Measurements from ENCODE around the gene ATP2A3.

The ATP2A3 gene

DNA sequence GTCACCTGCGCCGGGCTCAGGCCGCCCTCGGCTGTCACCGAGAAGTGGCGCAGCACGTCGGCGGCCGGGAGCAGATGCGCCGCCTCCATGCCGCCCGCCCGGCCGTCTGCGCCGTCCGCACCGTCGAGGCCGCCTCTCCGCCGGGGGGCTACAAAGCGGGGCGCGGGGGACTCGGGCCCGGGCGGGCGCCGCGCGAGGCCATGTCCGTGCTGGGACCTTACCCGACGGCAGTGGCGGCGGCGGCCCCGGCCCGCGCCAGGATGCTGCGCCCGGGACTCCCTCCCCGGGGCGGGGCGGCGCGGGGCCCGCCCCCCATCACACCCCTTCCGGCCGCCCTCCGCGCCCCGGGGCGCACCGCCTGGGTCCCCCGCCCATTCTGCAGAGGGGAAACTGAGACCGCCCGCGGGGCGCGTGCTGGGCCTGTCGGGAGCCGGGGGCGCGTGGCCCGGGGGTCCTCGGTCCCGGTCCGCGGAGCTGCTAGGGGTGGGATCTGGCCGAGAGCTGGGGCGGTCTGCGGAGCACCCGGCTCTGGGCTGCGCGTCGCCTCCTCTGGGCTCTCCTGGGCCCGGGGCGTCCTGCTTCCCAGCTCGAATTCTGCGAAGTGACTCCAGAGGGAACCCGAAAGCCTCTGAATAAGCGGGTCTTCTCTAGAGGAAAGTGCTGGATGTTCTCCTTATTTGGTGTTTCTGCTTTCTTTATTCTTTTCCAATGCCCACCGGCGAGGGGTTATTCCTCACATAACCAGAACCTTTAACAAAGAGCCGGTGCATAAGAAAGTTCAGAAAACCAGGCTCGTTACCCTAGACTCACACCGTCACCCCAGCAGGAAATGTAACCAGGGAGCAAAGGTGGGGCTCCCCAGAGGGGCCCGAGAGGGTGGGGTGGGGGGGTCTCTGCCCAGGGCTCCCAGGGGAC, at the start of gene ATP2A3:
TSS of gene ATP2A3 (minus strand) at position 235 of the 915 bp plus-strand sequence. CDS start at position 89, 146 bp downstream.
- peak; percentile 57 for DNase-seq (ENCODE audit: low spot score)

DNA sequence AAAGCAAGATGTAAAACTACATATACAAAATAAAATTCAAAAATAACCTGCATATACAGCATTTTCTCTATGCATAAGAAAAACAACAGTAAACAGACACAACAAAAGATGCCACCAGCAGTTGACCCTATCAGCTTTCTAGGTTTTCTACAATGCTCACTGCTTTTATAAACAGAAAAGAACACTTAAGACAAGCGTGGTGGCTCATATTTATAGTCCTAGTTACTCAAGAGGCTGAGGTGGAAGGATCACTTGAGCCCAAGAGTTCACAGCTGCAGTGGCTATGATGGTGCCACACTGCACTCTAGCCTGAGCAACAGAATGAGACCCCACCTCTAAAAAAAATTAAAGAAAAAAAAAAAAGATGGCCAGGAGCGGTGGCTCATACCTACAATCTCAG, 46.5 kb upstream of the ATP2A3 start:
- no peak for DNase-seq (ENCODE audit: low spot score)

DNA sequence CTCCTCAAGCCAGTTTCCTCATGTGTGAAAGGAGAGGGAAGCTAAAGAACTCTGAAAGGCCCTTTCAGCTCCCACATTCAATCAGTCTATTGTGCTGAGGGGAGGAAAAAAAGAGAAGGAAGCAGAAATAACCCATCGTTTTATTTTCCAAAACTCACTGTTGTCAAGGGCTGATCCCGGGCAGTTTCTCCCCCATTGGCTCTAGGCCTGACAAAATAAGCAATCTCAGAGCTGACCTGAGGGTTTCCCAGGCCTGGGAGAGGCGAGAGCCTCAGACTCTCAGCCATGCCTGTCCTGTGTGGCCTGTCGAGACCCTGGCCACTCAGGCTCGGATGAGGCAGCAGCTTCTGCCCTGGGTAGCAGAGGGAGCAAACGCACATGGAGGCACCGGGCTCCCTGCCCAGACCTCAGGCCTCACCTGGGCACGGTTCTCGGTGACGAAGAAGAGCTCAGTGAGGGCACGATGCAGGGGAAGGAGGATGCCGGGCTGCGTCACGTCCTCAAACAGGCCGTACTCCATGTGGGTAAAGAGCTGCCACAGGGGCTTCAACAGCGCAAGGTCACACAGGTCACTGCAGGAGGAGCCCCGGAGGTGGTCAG, 45.0 kb upstream of the ATP2A3 start:
- DNase-seq (ENCODE audit: low spot score), result no peak

DNA sequence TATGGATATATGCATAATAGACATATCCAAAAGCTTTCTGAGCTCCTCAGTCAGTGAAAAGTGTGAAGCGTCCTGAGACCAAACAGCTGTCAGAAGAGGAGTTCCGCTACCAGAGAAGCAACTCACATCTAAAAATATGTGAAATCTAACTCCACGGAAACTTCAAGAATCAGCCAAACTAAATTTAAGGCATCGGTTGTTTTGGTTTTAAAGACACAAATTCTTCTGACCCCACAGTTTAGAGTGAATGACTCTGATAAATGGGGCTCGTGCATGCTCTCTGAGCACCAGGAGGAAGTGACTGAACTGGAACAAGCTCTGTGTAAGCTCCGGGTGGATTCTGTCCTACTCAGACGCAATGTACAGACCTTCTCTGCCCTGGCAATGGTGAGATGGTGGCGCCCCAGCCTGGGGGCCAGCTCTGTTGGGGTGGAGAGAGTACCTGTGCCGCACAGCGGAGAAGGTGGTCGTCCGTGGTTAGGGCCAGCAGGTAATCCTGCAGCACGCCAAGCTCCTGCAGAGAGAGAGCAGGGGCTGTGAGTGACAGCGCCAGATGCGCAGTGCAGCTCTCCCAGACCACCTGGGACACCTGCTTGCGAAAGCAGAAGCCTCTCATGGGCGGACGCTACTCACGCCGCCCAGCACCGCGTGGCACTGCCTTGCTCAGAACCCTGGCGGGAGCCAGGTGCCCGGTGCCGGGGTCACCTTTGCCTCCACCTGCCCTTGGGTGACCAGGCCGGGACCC, 44.4 kb upstream of the ATP2A3 start:
- DNase-seq (ENCODE audit: low spot score), result no peak

DNA sequence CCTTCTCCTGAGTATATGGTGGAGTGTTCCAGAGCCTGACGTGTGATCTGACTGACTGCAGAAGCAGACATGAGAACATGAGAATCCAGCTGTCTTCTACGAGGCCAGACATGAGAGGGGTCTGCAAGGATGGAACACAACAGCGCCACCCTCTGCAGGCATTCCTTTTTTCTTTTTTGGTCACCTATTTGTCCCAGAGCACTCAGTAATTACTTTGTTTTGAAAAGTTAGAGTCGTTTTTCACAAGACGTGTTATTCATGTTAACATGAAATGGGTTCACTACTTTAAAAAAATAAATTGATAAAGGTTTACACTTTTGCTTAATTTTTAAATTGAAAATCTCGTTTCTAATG, 43.8 kb upstream of the ATP2A3 start:
- no peak for DNase-seq (ENCODE audit: low spot score)

DNA sequence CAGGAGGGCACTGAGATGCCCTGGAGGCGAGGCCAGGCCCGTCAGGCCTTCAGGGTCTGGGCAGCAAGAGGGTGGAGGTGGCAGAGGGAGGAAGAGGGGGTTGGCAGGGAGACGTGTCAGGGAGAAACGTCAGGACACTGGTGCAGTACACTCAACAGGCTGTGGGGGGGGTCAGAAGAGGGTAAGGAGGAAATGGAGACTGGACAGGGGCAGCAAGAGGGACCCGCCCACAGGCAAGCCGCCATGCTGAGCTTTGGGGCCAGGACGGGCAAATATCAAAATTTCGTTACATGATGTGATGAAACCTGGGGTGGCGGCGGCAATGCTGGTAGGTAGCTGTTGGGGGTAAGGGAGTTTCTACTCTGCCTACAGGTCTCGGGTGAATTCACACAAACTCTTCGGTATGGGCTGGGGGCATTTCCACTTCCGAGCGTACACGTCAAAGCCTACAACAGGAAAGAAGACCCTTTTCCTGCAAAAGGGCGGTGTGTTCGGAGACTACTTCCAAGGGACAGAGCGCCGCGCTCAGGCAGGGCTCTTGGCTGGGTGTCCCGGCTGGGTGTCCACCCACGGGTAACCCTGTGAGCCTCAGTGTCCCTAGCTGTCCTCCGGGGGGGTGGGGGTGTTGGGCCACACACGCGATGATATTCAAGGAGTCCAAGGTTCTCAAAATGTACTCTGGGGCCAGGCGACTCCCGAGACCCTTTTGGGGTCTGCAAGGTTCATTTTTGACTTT, 43.3 kb upstream of the ATP2A3 start:
- DNase-seq (ENCODE audit: low spot score), result no peak

DNA sequence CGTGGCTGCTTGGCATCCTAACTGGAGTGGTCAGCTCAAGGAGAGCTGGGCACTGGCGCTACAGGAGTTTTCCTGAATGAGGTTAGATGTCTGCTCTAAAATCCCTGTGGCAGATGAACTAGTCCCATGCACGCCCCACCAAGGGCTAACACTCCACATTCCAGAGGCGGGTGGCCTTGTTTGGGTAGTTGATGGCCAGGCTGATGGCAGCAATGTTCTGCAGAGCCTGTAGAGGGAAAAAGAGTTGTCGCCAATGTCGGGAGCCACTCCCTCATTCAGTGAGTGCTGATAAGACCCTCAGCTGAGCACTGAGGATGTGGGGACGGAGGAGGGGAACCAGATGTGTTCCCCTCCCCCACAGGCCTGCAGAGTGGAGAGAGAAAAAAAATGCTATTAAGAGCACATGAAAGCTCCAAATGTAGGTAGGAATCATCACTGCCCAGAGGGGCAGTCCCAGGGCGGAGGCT, 42.5 kb upstream of the ATP2A3 start:
- no peak for DNase-seq (ENCODE audit: low spot score)

DNA sequence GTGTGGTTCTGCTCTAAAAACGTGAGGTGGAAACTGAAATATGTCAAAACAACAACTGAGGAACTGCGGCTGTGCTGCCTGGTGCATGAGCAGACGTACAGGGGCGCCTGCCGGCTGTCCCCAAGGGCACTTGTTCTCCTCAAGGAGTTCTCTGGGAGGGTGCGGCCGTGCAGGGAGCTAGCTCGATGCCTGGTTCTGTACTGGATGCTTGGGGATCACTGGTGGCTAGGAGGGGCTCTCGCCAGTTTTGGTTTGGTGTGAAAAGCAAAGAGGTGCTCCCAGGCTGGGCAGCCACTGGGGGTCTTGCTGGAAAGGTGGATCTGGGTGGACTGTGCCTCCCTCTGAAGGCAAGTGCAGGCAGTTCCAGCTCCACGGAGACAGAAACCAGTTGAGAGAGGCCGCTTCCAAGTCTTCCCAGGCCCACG, 41.9 kb upstream of the ATP2A3 start:
- DNase-seq (ENCODE audit: low spot score), result no peak

DNA sequence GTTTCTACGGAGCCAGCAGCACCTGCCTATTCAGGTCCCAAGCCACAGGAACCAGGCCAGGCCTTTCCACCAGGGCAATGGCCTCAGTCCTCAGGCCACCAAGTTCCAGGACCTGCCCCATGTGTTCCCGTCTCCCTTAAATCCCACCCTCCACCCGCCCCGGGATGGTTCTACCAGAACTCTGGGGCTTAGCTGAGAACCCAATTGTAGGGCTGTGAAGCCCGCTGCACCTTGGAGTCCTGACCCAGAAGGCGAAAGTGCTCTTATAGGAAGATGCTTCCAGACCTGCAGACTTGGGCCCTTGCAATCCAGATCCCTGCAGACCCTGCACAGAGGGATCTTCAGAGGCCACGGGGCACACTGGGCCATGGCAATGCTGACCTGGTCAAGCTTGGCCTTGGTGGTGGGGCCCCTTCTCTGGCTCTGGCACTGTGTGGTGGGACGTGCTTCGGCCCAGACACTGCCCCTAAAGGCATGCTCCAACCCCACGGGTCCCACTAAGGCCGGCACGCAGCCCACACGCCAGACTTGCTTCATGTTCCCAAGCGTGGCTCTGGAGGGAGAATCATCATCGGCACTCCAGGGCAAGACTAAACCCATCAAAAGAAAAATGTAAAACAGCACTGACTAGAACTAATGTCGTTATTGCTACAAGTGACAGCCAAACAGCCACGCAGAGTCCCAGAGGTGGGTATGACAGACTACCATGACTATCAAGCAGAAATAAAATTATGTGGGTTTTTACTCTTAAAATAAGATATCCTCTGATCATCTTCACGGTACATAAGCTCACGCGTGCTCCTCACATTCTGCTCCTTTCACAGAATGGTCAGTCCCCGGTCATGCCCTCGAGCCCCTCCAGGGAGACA, 41.3 kb upstream of the ATP2A3 start:
- peak; percentile 11 for DNase-seq (ENCODE audit: low spot score)

DNA sequence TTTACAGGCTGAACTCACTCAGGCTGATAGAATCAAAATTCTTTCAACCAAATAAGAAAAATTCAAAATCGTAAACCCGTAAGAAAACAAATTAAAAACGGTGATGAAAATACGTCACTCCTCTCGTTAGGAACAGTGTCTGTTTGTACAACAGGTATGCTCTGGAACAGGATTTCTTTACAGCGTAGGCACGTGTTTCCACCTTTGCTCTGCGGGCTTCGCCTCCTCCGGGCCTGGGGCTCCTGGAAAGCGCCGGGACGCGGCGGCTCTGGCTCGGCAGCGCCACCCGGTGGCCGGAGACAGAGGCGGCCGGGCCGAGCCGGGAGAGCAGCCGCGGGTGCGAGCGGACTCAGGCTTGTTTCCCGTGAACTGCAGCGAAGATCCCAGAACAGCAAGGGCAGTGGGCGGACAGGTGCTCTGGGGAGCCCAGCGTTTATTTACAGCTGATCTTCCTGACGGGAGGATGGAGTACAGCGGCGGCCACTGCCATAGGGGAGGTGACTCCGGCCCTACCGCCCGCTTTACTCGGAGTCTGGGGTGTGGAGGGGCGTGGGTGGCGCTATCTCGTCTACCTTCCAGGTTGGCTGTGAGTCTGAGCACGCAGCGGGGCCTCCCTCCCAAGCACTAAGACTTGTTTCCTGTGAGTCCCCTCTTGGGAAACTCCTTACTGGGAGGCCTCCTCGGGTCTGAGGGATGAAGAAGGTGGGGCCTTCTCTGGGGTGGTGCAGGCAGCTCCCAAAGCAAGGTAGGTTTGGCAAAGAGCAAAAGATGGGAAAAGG, 40.5 kb upstream of the ATP2A3 start:
- peak; percentile 87 for DNase-seq (ENCODE audit: low spot score)

DNA sequence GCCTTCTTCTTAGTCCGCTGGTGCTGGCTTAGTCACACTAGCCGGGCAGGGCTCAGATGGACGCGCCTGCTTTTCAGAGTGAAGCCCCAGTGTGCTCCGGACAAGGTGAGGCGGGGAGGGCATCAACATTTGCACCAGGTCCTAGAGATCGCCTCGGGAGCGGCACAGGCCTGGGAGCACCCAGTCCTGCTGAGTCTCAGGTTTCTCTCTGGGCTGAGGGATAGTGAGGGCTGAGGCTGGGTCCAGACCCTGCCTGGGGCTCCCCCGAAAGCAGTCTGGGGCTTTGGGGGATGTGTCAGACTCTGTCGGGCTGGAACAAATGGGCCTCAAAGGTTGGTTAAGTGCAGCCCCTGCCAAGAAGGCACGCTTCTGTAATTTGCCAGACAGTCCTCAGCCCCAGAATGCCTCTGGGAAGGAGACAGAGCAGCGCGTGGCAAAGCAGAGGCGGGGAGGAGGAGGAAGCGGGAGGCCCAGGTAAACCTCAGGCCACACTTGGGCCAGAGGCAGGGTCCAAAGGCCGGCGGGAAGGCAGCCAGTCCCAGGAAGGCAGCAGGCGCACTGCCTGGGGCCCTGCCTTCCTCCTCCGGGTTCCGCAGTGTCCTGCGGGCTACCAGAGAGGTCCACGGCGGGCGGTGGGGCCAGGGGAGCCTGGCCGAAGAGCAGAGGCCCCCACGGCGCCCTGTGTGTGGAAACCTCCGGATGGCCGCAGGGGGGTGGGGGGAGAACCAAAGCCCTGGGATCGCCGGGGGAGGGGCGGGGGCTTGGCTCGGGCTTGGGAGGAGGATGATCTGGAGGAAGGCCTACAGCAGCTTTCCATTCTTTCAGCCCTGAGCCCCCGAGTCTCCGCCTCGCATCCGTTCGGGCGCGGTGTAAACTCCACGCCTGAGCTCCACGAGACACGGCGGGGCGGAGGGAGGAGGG, 39.5 kb upstream of the ATP2A3 start:
- no peak for DNase-seq (ENCODE audit: low spot score)

DNA sequence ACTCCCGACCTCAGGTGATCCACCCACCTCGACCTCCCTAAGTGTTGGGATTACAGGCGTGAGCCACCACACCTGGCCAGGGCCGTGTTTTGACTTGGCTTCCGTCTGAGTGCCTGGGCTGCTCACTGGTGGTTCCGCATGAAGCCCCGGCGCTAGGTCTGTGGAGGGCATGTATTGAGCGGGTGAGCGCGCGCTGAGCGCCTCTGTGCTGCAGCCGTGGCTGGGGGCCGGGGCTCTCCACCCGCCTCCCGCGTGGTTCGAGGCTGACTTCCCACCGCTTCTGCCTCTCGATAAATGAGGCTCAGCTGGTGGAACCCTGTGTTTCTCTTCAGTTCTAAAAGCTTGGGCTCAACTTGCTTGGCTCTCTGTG, 38.9 kb upstream of the ATP2A3 start:
- DNase-seq (ENCODE audit: low spot score), result no peak

DNA sequence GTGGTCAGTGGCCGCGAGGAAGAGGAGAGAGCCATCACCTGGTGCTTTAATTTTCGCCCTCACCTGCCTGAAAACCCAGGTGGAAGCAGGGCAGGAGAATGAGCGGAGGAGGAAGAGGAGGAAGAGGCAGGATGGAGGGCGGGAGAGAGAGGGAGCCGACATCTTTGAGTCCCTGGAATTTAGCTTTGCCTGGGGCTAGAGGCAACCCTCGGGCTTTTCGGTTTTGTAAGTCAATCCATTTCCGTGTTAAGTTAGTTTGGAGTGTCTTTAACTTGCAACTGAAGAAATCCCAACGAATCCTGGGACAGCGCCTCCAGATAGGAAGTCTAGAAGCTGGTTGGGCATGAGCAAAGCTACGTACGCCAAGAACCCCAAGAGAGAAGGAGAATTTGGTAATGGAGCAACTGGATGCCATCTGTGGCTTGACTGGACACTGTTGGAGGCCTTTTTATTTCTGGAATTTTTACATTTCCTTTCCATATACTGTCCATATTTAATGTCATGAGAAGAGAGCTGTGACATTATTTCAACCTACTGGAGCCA, 36.9 kb upstream of the ATP2A3 start:
- no peak for DNase-seq (ENCODE audit: low spot score)

DNA sequence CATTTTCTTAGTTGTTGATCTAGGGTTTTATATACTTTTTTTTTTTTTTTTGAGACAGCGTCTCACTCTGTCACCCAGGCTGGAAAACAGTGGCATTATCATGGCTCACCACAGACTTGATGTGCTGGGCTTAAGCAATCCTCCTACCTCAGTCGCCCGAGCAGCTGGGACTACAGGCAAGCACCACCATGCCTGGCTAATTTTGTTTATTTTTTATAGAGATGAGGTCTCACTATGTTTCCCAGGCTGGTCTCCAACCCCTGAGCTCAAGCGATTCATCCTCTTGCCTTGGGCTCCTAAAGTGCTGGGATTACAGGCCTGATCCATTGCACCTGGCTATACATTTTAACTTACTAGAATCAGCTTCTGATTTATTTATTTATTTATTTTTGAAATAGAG, 34.2 kb upstream of the ATP2A3 start:
- no peak for DNase-seq (ENCODE audit: low spot score)

DNA sequence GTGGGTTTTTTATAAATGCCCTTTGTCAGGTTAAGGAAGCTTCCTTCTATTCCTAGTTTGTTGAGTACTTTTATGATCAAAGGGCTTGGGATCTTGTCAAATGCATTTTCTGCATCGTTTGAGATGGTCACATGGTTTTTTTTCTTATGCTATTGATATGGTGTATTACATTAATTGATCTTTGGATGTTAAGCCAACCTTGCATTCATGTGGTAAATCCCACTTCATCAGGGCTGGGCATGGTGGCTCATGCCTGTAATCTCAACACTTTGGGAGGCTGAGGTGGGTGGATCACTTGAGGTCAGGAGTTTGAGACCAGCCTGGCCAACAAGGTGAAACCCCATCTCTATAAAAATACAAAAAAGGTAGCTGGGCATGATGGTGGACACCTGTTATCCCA, 30.8 kb upstream of the ATP2A3 start:
- DNase-seq (ENCODE audit: low spot score), result no peak

DNA sequence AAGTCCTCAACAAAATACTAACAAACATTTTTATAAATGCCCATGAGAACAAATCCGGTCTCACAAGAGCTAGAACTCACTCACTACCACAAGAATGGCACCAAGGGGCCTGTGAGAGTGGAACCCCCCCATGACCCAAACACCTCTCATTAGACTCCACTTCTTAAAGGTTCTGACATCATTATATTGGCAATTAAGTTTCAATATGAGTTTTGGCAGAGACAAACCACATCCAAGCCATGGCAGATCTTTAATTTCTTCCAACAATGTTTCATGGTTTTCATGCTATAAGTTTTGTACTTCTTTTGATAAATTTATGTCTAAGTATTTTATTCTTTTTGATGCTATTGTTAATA, 30.0 kb upstream of the ATP2A3 start:
- no peak for DNase-seq (ENCODE audit: low spot score)

DNA sequence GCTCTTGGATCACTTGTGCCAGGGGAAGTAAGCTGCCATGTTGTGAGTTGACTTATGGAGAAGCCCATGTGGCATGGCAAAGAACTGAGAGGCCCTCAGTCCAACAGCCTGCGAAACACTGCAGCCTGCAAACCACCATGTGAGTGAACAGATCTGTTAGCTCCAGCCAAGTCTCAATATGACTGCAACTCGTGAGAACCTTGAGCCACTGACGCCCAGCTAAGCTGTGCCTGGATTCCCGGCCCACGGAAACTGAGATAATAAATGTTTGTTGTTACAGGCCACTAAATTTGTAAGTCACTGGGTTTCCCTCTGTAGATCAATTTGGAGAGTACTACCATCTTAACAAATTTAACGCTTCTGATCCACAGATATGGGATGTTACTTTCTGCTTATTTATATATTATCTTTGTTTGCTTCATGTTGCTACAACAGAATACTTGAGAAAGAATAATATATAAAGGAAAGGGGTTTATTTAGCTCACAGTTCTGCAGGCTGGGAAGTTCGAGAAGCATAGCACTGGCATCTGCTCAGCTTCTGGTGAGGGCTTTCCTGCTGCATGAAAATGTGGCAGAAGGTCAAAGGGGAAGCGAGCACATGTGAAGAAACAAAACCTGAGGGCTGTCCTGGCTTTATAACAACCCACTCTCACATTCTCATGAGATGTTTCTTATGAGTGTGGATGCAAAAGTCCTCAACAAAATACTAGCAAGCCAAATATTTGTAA, 29.4 kb upstream of the ATP2A3 start:
- no peak for DNase-seq (ENCODE audit: low spot score)

DNA sequence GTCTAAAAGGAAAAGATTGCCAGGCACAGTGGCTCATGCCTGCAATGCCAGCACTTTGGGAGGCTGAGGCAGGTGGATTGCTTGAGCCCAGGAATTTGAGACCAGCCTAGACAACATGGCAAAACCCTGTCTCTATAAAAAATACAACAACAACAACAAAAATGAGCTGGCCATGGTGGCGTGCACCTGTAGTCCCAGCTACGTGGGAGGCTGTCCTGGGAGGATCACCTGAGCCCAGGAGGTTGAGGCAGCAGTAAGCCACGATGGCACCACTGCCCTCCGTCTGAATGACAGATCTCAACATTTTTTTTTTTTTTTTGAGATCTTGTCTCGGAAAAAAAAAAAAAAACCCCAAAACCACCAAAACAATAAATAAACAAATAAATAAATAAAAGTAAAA, 28.1 kb upstream of the ATP2A3 start:
- no peak for DNase-seq (ENCODE audit: low spot score)

All from AG20443 (cell line).